HG03439 (cell line): Measurements from ENCODE around the gene RGPD8.
A peak's percentile ranks its signal among the peaks of the same experiment; 100 is the strongest.
"Not testable (repeated sequence)": the region's sequence is repeated elsewhere in the genome, so short reads cannot be mapped to it uniquely, and the experiment has no call there.

Source experiments
- ATAC-seq: cut with Tn5 transposase; IDR thresholded peaks from one replicate; pipeline ENCODE4 v1.9.1; 2021; ENCODE audit warnings: mild to moderate bottlenecking, moderate library complexity; ENCODE audit not compliant: unreplicated experiment

Gene RGPD8

DNA sequence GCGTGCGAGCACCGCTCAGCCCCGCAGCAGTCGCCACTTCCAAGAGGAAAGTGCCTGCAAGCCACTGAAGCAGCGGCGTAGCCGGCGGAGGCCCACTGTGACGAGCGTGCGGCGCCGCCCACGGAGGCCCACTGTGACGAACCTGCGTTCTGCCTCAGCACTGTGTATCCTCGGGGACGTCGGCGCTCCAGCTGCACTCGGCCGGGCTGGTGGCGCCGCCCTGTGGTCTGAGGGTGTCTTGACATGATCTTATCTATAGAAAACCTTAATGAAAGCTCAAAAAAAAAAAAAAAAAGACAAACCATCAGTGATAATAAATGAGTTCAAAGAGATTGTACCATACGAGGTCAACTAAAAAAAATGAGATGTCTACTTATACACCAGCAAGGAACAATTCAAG, at the start of gene RGPD8:
Gene RGPD8 (minus strand): TSS at position 166 of the 400 bp plus-strand sequence. CDS start 192 bp downstream, outside the sequence.
- peak; percentile 98 for ATAC-seq

DNA sequence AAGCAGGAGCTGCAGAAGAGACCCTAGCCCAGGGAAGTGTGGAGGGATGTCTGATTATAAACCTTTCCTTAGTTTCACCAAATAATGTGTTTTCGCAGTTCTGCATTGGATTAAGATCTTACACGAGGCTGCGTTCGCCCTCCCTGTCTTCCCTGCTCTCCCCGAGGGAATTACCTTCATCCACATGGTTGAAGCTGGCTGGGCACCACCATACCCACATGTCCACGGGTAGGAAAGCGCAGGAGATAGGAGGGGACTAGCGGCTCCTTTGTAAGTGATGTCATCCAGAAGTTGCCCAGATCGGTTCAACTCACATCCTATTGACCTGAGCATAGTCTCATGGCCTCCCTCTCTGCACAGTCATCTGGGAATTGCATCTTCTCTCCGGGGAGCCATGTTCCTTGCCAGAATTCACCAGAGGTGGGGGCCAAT, 49.6 kb upstream of the RGPD8 start:
- no peak for ATAC-seq

DNA sequence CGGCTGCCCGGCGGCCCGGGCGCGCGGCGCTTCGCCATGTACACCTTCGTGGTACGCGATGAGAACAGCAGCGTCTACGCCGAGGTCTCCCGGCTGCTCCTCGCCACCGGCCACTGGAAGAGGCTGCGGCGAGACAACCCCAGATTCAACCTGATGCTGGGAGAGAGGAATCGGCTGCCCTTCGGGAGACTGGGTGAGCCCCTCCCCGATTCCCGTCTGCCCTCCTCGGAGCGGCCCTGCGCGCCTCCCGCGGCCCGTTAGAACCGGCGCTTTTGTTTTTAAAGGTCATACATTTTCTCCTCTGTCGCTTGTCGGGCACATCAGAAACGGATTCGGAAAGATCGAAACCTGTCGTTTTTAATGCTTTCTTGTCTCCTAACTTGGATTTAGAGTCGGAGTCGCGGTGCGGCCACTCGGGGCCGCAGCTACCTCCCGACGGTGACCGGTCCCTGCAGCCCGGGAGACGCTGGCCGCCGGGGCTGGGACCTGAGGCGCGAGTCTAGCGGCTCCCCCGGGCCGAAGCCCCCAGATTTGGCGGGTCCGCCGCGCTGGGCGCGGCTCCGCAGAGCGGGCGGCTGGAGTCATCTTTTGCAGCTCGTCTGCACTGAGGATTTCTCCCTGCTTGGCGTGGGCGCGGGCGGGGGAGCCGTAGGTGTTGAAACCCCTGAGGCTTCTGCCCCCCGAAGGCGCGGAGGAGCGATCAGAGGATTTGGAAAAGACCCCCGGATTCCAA, 49.0 kb upstream of the RGPD8 start:
- ATAC-seq = no peak

DNA sequence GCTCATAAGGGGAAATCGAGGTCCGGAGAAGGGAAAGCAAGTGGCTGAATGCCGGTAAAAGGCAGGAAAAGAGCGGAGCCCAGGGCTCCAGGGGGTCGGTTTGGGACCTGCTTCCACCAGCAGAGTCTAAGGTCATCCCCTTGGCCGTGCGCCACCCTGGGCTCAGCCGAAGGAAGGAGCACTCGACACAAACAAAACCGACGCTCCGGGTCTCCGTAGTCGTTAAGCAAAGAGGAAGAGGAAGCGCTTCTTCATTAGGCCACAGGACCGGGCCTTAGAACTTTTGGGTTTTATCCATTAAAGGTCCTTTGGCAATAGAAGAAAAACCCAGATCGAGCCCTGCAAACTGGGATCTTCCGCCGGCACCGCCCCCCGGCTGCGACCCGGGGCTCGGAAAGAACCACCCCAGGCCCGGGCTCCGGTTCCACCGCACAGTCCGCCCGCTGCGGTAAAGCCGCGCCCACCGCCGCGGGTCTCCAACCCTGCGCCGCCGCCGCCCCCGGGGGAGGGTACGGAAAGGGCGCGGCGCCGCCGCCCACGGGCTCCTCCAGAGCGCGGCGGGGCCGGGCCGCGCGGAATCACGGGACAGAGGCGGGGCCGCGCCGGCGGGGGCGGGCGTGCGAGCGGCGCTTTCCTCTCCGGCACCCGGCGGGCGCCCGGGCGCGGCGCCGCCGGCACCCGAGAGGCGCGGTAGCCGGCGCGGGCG, 48.2 kb upstream of the RGPD8 start, which contains the start of gene TTL:
Gene TTL (plus strand): TSS at position 629 of the 706 bp plus-strand sequence. CDS start 189 bp downstream, outside the sequence.
- peak; percentile 64 for ATAC-seq

DNA sequence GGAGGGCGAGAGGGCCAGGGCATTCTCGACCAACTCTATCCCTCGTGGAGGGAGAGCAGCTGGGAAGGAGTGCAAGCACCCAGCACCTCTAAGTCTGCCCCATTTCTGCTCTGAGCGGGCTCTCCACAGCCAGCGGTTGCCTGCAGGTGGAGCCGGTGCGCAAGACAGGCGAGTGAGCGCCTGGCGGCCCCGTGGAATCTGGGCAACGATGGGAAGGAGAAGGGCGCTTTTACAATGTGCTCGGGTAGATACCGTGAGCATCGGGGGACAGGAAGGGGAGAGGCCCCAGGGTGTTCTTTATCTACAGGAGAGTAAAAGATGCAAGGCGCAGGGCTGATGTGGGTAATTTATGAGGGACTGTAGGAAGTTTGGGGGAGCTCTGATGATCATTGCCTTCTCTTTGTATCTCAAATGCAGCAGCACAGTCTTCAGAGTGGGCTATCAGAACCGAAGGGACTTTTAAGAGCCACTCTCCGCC, 47.6 kb upstream of the RGPD8 start:
- peak; percentile 63 for ATAC-seq

DNA sequence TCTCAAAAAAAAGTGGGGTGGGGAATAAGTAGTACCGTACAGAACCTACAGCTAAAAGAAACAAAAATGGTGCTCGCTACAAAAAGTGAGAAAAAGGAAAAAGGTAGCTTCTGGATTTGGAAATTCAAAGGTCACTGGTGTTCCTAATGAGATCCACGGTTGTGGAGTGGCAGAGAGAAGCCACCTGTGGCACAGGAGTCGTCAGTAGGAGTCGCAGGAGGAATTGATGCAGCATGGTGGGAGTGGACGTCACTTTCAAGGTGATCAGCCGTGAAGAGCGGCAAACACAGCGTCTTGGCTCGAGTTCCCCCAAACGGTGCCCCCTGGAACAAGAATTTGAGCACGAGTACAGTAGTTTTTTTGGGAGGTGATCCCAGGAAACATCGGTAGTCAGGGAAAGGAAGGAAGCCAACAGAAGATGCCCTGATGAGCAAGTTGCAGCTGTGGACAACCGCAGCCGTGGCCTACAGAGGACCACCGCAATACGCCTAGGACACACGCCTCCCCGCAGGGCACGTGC, 47.1 kb upstream of the RGPD8 start:
- no peak for ATAC-seq

DNA sequence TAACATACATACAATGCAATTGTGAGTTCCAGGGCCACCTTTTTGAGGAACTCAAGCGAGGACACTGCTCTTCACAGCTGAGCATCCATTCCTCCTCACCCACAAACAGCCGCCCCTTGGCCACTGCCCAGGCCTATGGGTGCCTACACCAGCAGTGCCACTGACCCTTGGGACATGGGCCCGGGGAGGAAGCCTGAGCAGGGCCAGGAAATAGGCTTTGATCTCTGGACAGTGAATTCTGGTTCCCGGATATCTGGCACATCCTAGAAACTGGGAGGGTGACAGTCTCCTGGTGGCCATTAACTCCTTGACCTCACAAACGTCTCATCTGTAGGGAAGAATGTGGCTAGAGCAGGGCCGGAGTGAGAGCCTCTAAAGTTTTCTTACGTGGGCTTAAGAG, 43.0 kb upstream of the RGPD8 start:
- ATAC-seq = no peak

DNA sequence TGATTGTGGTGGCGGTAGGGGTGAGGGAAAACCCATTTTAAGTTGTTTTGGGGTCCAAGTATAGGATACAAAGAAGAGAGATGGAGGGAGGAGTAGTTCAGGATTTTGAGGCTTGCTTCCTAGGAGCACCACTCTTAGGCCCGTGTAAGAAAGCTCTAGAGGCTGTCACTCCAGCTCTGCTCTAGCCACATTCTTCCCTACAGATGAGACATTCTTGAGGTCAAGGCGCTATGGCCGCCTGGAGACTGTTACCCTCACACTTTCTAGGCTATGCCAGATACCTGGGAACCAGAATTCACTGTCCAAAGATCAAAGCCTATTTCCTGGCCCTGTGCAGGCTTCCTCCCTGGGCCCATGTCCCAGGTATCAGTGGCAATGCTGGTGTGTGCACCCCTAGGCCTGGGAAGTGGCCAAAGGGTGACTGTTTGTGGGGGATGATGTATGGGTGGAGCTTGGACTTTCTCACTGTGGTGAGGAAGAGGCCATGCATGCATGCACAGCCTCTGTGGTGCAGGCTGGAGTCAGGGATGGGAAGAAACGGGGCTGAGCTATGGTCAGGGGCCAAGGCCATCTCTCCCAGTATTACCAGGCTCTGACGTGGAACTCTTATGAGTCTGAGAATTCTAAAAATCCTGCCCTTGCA, 41.5 kb upstream of the RGPD8 start:
- ATAC-seq = no peak

DNA sequence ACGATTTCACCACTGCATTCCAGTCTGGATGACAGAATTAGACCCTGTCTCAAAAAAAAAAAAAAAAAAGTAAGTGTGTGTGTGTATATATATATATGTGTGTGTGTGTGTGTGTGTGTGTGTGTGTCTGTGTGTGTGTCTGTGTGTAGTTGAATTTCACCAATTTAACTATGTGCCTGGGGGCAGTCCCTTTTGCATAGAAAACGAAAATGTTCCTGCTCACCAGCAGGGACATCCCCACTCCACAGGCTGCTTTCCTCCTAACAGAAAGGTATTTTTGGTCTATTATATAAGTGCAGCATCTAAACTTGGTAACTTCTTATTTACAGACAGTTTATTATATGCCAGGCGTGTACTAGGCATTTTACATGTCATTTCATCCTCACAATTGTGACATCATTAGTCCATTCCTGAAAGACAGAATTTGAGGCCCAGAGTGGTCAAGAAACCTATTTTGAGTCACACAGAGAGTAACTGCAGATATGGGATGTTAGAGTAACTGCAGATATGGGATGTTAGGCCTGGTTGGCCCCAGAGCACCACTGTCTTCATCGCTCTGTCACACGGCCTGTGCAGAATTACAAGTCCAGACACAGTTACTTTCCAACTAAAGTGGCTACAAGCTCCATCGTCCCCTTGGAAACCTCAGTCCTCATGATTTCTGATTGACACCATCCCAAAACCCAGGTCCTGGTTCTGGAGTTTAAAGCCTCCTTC, 39.3 kb upstream of the RGPD8 start:
- ATAC-seq = no peak

DNA sequence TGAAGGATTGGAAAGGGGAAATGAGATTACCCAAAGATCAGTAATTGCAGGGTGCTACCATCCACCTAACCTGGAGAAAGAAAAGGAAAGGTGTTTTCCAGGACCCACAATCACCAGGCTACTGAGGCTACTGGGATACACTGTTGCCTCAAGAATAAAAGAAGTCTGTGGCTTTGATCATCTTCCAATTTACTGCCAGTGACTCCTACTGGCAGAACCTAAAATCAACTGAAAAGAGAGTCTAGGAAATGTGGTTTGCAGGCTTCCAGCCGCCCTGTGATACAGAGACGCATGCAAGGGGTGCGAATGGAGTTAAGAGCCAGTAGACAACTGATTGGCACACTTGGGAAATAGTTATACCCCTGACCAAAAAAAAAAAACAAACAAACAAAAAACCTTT, 31.9 kb upstream of the RGPD8 start:
- ATAC-seq = no peak

DNA sequence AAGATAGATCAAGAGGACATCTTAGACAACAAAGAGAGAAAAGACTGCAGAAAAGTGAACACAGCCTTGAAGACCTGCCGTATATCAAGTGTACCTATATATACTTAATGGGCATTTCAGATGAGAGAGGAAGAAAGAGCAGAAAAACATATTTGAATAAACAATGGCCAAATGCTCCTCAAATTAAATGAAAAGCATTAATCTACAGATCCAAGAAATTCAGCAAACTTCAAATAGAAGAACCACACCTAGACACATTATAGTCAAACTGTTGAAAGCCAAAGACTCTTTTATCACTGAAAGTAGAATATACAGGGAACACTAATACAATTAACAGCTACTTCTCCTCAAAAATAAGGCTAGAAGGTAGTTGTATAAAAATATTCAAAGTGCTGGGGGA, 29.8 kb upstream of the RGPD8 start:
- no peak for ATAC-seq

DNA sequence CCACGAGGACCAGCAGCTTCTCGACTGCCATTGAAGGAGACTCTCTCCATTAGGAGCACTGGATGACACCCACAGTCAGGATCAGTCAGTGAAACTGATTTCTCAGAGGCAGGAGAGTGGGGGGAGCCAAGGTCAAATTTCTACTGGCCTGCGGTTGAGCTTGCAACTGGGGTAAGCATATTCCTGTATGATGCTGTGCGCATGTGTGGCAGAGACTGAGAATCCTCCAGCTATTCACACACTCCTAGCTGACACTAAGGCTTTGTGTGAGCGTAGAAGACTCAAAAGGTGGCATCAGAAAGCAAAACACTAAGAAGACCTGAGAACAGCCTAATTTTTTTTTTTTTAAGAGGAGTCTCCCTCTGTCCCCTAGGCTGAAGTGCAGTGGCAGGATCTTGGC, 28.7 kb upstream of the RGPD8 start:
- ATAC-seq = no peak

DNA sequence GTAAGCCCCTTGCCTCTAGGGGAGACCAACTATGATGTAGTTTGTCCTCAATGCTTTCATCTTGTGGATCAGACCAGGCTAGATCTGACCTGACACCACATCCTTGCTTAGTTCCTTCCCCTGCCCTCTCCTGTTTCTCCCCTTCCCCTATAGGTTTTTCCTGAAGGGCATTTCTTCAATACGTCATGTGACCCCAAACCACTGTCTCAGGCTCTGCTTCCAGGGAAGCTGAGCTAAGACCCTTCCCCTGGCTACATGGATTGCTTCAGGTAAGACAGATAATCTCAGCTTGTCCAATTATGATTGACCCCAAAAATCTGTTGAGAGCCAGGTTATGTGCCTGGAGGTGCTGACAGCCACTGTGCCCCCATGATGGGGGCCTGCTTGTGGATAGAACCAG, 25.9 kb upstream of the RGPD8 start:
- no peak for ATAC-seq

DNA sequence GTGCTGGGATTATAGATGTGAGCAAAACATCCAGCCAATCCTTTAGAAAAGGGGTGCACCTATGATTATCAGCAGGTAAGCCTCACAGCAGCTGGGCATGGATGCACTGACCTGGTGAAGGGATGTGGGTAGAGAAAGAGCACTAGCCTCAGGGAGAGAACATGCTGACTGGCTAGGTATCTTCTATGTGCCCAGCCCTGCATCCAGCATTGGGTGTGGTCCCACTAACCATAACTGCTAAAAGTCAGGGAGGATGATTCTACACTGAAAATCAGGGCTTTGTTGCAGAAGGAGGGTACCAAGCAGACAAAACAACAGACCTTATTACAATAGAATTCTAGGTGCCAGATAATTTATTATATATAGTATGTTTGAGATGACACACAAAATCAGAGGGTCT, 21.1 kb upstream of the RGPD8 start:
- ATAC-seq = no peak

DNA sequence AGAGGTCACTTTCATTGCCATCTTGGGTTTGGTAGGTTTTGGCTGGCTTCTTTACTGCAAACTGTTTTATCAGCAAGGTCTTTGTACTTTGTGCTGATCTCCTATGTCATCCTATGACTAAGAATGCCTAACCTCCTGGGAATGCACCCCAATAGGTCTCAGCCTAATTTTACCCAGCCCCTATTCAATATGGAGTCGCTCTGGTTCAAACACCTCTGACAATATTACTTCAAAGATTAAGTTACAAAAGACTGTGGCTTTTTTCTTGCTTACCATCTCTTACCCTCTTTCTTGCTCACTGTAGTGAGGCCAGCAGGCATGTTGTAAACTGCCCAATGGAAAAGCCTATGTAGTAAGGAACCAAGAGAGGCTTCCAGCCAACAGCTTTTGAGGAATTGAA, 17.9 kb upstream of the RGPD8 start:
- ATAC-seq = no peak

DNA sequence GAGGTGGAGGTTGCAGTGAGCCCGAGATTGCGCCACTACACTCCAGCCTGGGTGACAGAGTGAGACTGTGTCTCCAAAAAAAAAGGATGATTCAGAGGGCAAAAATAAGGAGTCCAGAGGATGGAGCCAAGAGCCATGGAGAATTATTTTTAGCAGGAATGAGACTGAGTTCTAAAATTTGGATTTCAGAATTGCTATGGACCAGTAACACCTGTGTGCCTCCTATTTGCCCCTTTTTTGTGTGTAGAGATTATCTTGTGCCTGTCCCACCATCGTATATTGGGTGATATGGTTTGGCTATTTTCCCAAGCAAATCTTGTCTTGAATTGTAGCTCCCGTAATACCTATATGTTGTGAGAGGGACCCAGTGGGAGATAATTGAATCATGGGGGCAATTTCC, 16.4 kb upstream of the RGPD8 start:
- no peak for ATAC-seq

DNA sequence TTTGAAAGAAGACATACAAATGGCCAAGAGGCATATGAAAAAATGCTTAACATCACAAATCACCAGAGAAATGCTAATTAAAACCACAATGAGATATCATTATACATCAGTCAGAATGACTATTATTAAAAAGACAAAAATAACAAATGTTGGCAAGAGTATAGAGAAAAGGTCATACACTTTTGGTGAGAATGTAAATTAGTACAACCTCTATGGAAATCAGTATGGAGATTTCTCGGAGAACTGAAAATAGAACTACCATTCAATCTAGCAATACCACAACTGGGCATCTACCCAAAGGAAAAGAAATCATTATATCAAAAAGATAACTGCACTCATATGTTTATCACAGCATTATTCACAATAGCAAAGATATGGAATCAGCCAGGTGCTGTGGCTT, 10.8 kb upstream of the RGPD8 start:
- ATAC-seq = not testable (repeated sequence)

DNA sequence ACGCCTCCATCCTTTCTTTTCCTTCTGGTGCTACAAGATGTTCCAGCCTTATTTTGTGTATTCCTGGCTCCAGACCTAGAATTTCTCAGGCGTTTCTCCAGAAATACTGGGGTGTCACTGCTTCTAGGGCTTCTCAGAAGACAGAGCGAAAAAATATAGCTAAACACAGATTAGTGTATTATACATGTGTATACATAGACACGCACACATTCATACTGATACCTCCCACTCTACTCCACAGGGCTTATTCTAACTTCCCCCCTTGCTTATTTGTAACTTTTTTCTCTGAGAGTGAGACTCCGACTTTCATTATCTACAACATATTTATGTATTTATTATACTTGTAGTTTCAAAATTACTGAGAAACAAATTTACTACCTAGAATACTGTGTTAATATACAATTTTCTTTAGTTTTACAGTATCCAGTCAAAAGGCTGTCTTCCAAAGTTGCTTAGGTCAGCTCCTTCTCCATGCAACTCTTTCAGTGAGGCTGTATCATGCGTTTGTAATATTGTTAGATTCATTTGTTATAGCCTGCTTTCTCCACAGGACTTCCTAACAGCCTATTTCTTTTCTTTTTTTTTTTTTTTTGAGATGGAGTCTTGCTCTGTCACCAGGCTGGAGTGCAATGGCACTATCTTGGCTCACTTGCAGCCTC, 5.3 kb upstream of the RGPD8 start:
- not testable (repeated sequence) for ATAC-seq

DNA sequence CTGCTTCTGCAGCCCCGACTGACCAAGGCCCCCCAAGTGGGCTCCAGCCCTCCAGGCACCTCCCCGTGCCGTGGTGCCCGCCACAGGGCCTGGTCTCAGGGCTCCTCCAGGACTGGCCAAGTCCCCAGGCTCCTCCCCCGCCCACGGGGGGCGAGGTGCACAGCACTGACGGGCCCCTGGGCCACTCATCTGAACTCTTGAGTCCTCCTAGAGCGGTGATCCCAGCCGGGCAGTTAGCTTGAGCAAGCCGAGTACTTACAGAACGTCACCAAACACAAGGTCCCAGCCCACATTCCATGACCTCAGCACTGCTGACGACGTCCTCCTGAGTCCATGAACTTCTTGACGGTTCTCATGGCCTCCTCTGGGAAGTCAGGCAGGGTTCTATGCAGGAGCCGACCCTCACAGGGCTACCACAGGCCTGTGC, 4.0 kb upstream of the RGPD8 start:
- not testable (repeated sequence) for ATAC-seq

DNA sequence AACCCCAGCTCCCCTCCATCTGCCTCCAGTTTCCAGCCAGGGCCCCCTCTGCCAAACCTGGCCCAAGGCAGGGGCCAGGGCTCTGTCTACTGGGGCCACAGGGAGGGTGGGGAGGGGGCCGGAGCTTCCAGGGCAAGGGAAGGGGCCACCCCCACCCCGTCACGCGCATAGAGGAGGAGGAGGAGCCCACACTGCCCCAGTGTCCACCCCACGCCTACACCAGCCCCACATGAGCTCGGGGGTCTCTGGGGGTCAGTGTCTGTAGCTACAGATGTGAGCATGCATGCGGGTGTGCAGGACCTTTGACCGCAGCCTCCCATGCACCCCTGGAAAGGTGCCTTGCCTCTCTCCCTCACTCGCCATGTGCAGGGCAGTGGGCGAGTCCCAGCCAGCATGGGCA, 3.5 kb upstream of the RGPD8 start:
- ATAC-seq = not testable (repeated sequence)
